ENCODE results near the gene SLC35G6. TPM values are rescaled to one million over a fixed set of nuclear protein-coding genes. Genes with fewer than 3 reads are reported as not detected.
A peak's percentile ranks its signal among the peaks of the same experiment; 100 is the strongest.

SLC35G6 gene
- total and polyA plus RNA-seq, 2 of the 13 experiments (the other 11 are each of a cell fraction or from before 2014, with no cell fraction given), result 0.07 TPM; not detected in 1

DNA sequence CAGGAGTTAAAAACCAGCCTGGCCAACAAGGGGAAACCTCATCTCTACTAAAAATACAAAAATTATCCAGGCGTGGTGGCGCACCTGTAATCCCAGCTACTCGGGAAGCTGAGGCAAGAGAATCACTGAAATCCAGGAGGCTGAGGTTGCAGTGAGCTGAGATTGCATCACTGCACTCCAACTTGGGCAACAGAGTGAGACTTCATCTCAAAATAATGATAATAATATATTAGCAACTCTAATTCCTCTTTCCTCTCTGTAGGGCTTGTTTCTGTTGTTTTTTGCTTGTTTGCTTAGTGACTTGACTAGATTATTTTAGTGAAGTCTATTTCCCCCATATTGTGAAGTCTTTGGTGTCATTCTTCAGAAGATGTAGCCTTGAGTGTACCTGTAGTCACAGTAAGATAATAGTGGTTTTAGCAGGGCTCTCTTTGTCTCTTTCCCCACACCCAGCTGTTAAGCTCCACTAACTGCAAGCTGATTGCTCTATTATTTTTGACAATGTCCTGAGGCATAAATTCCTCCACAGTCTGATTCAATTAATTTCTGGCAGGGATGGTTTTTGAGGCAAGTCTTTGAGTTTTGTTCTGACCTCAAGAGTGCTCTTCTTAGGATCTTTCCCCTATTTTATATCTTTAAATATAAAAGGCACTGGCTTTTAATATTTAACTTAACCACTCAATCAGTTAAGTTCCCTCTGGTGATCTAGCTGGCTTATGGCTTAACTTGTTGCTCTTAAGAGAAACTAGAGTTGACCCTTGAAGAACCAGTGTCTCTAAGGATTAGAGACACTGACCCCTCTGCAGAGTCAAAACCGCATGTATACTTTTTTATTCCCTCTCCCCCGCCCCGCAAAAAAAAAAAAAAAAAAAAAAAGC, 49.0 kb downstream of the SLC35G6 start:
- H4K20me1 ChIP-seq (ENCODE audit: insufficient read depth, low read length), result no peaks in the 10 kb centered on the region
- intact Hi-C loops (cut with micrococcal nuclease; ENCODE audit: unreplicated experiment) (no loop called here), in situ Hi-C loops (cut with HindIII; ENCODE audit: extremely low pct_ligation_motif_present, low pct_unique_long_range_greater_than_20kb) (no loop called here)
- H3K9me3 ChIP-seq (ENCODE audit: low read length), result no peaks in the 10 kb centered on the region
- ChIA-PET CTCF (ENCODE audit: low intra/inter-chr PET ratio, low total read pairs) (no interaction called here), POLR2A (no interaction called here)
- no peak overlapping the region for H2AFZ ChIP-seq (ENCODE audit: low read length)
- H3K9ac ChIP-seq (ENCODE audit: insufficient read depth, low read depth, low read length), result no peak overlapping the region
- WGBS (ENCODE audit: low lambda C conversion rate), result 32% methylated on average over 6 of the region's 6 CpGs
- H3K4me3 ChIP-seq (replicated peaks in 1 of 3; ENCODE audit: insufficient read depth in 1 of 3, low read depth in 2 of 3, low read length in 3 of 3), result no peak overlapping the region
- no peak overlapping the region for H3K27ac ChIP-seq (ENCODE audit: extremely low read length, insufficient read depth, low read length)
- H3K4me1 ChIP-seq (ENCODE audit: insufficient read depth, low read length), result peaks cover 32% of the 10 kb centered on the region
- TF ChIP-seq CEBPB (IDR thresholded peaks at IDR 0.05; ENCODE audit: borderline replicate concordance, low read depth, low read length), result peak; percentile 55; the same call in 1 of the 2 replicates
- TF ChIP-seq, protein P1, sequence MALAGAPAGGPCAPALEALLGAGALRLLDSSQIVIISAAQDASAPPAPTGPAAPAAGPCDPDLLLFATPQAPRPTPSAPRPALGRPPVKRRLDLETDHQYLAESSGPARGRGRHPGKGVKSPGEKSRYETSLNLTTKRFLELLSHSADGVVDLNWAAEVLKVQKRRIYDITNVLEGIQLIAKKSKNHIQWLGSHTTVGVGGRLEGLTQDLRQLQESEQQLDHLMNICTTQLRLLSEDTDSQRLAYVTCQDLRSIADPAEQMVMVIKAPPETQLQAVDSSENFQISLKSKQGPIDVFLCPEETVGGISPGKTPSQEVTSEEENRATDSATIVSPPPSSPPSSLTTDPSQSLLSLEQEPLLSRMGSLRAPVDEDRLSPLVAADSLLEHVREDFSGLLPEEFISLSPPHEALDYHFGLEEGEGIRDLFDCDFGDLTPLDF (CRISPR knock-in tag; IDR thresholded peaks at IDR 0.05), result no peak
- TF ChIP-seq CEBPG (CRISPR knock-in tag; IDR thresholded peaks at IDR 0.05), result 0 out of 2 replicates have a peak, but pooled peaks have one; percentile 6
- H3K36me3 ChIP-seq (replicated peaks in 1 of 2; ENCODE audit: control insufficient read depth in 1 of 2, insufficient read depth in 2 of 2, low read length in 2 of 2), result no peaks in the 10 kb centered on the region
- no peaks in the 10 kb centered on the region for H3K79me2 ChIP-seq (ENCODE audit: insufficient read depth, low read length)
- peaks cover 0 to 1% of the 10 kb centered on the region in 2 experiments; a peak in 1 of 5 replicates for H3K27me3 ChIP-seq (ENCODE audit: control insufficient read depth in 1 of 2, insufficient read depth in 2 of 2, low read length in 2 of 2)
- BruUV-seq (replicated peaks), result no TSS peak
- DNase-seq (ENCODE audit: low spot score), result no peak
- no peak for FAIRE-seq
- H3K4me2 ChIP-seq (ENCODE audit: low read depth, low read length), result no peak overlapping the region
- ATAC-seq, result no peak

Other genes with a start within 250 kb of the SLC35G6 start
Only the 30 nearest of the 40 such genes appear.
- gene SLC2A4, start 199.7 kb upstream of the SLC35G6 start, total RNA-seq (2016; rRNA removed; fragmentation: Illumina TruSeq; extraction: Trizol), result 2.6 and 5.8 TPM in 2 replicates
- 4.9 and 6.3 TPM in 2 replicates for gene SLC2A4, start 199.7 kb upstream of the SLC35G6 start, polyA plus RNA-seq (2011; rRNA removed)
- gene YBX2, start 186.8 kb upstream of the SLC35G6 start, total RNA-seq (2016; rRNA removed; fragmentation: Illumina TruSeq; extraction: Trizol), result 0.22 TPM in 1 of 2 replicates, not detected in the other
- gene YBX2, start 186.8 kb upstream of the SLC35G6 start, polyA plus RNA-seq (2011; rRNA removed), result 0.12 TPM in 2 replicates
- 319 and 367 TPM in 2 replicates for gene EIF5A, start 173.8 kb upstream of the SLC35G6 start, total RNA-seq (2016; rRNA removed; fragmentation: Illumina TruSeq; extraction: Trizol)
- 280 and 337 TPM in 2 replicates for gene EIF5A, start 173.8 kb upstream of the SLC35G6 start, polyA plus RNA-seq (2011; rRNA removed)
- 43.8 and 58.0 TPM in 2 replicates for gene GPS2, start 166.1 kb upstream of the SLC35G6 start, total RNA-seq (2016; rRNA removed; fragmentation: Illumina TruSeq; extraction: Trizol)
- 48.0 and 59.4 TPM in 2 replicates for gene GPS2, start 166.1 kb upstream of the SLC35G6 start, polyA plus RNA-seq (2011; rRNA removed)
- 6.7 and 15.7 TPM in 2 replicates for gene NEURL4, start 152.1 kb upstream of the SLC35G6 start, total RNA-seq (2016; rRNA removed; fragmentation: Illumina TruSeq; extraction: Trizol)
- 14.8 and 15.3 TPM in 2 replicates for gene NEURL4, start 152.1 kb upstream of the SLC35G6 start, polyA plus RNA-seq (2011; rRNA removed)
- 1.3 TPM in 1 of 2 replicates, not detected in the other for gene ACAP1, start 144.9 kb upstream of the SLC35G6 start, total RNA-seq (2016; rRNA removed; fragmentation: Illumina TruSeq; extraction: Trizol)
- gene ACAP1, start 144.9 kb upstream of the SLC35G6 start, polyA plus RNA-seq (2011; rRNA removed), result 2.5 and 3.1 TPM in 2 replicates
- gene KCTD11, start 129.3 kb upstream of the SLC35G6 start, total RNA-seq (2016; rRNA removed; fragmentation: Illumina TruSeq; extraction: Trizol), result 1.3 and 1.6 TPM in 2 replicates
- gene KCTD11, start 129.3 kb upstream of the SLC35G6 start, polyA plus RNA-seq (2011; rRNA removed), result 2.6 and 3.1 TPM in 2 replicates
- not detected in 2 replicates for gene TMEM95, start 126.3 kb upstream of the SLC35G6 start, total RNA-seq (2016; rRNA removed; fragmentation: Illumina TruSeq; extraction: Trizol)
- gene TMEM95, start 126.3 kb upstream of the SLC35G6 start, polyA plus RNA-seq (2011; rRNA removed), result not detected in 2 replicates
- 1.7 and 2.0 TPM in 2 replicates for gene TNK1, start 100.4 kb upstream of the SLC35G6 start, total RNA-seq (2016; rRNA removed; fragmentation: Illumina TruSeq; extraction: Trizol)
- gene TNK1, start 100.4 kb upstream of the SLC35G6 start, polyA plus RNA-seq (2011; rRNA removed), result 3.5 and 3.7 TPM in 2 replicates
- 5.6 and 6.0 TPM in 2 replicates for gene PLSCR3, start 86.9 kb upstream of the SLC35G6 start, total RNA-seq (2016; rRNA removed; fragmentation: Illumina TruSeq; extraction: Trizol)
- gene PLSCR3, start 86.9 kb upstream of the SLC35G6 start, polyA plus RNA-seq (2011; rRNA removed), result 6.1 and 6.2 TPM in 2 replicates
- gene TMEM256, start 77.3 kb upstream of the SLC35G6 start, total RNA-seq (2016; rRNA removed; fragmentation: Illumina TruSeq; extraction: Trizol), result 231 and 246 TPM in 2 replicates
- 240 and 252 TPM in 2 replicates for gene TMEM256, start 77.3 kb upstream of the SLC35G6 start, polyA plus RNA-seq (2011; rRNA removed)
- 1.4 and 1.9 TPM in 2 replicates for gene NLGN2, start 73.6 kb upstream of the SLC35G6 start, total RNA-seq (2016; rRNA removed; fragmentation: Illumina TruSeq; extraction: Trizol)
- 11.0 and 15.1 TPM in 2 replicates for gene NLGN2, start 73.6 kb upstream of the SLC35G6 start, polyA plus RNA-seq (2011; rRNA removed)
- gene SPEM1, start 61.1 kb upstream of the SLC35G6 start, total RNA-seq (2016; rRNA removed; fragmentation: Illumina TruSeq; extraction: Trizol), result not detected in 2 replicates
- not detected in 2 replicates for gene SPEM1, start 61.1 kb upstream of the SLC35G6 start, polyA plus RNA-seq (2011; rRNA removed)
- not detected in 2 replicates for gene SPEM2, start 55.8 kb upstream of the SLC35G6 start, total RNA-seq (2016; rRNA removed; fragmentation: Illumina TruSeq; extraction: Trizol)
- gene SPEM2, start 55.8 kb upstream of the SLC35G6 start, polyA plus RNA-seq (2011; rRNA removed), result not detected in 2 replicates
- gene SPEM3, start 52.6 kb upstream of the SLC35G6 start, total RNA-seq (2016; rRNA removed; fragmentation: Illumina TruSeq; extraction: Trizol), result not detected in 2 replicates
- gene SPEM3, start 52.6 kb upstream of the SLC35G6 start, polyA plus RNA-seq (2011; rRNA removed), result not detected in 2 replicates
- 2.0 and 3.1 TPM in 2 replicates for gene TMEM102, start 46.0 kb upstream of the SLC35G6 start, total RNA-seq (2016; rRNA removed; fragmentation: Illumina TruSeq; extraction: Trizol)
- gene TMEM102, start 46.0 kb upstream of the SLC35G6 start, polyA plus RNA-seq (2011; rRNA removed), result 1.6 and 2.8 TPM in 2 replicates
- gene FGF11, start 41.9 kb upstream of the SLC35G6 start, total RNA-seq (2016; rRNA removed; fragmentation: Illumina TruSeq; extraction: Trizol), result 0.20 and 0.55 TPM in 2 replicates
- 7.0 and 7.6 TPM in 2 replicates for gene FGF11, start 41.9 kb upstream of the SLC35G6 start, polyA plus RNA-seq (2011; rRNA removed)
- 3.6 and 5.4 TPM in 2 replicates for gene CHRNB1, start 36.4 kb upstream of the SLC35G6 start, total RNA-seq (2016; rRNA removed; fragmentation: Illumina TruSeq; extraction: Trizol)
- gene CHRNB1, start 36.4 kb upstream of the SLC35G6 start, polyA plus RNA-seq (2011; rRNA removed), result 33.7 and 39.6 TPM in 2 replicates
- 3.3 and 4.3 TPM in 2 replicates for gene ZBTB4, start 1.8 kb upstream of the SLC35G6 start, total RNA-seq (2016; rRNA removed; fragmentation: Illumina TruSeq; extraction: Trizol)
- gene ZBTB4, start 1.8 kb upstream of the SLC35G6 start, polyA plus RNA-seq (2011; rRNA removed), result 7.4 and 7.9 TPM in 2 replicates
- 17.8 and 63.2 TPM in 2 replicates for gene POLR2A, start 2.9 kb downstream of the SLC35G6 start, total RNA-seq (2016; rRNA removed; fragmentation: Illumina TruSeq; extraction: Trizol)
- gene POLR2A, start 2.9 kb downstream of the SLC35G6 start, polyA plus RNA-seq (2011; rRNA removed), result 17.2 and 18.3 TPM in 2 replicates
- 0.73 and 0.93 TPM in 2 replicates for gene TNFSF12, start 67.6 kb downstream of the SLC35G6 start, total RNA-seq (2016; rRNA removed; fragmentation: Illumina TruSeq; extraction: Trizol)
- gene TNFSF12, start 67.6 kb downstream of the SLC35G6 start, polyA plus RNA-seq (2011; rRNA removed), result 6.3 and 7.2 TPM in 2 replicates
- 1.7 and 2.5 TPM in 2 replicates for gene TNFSF13, start 77.3 kb downstream of the SLC35G6 start, total RNA-seq (2016; rRNA removed; fragmentation: Illumina TruSeq; extraction: Trizol)
- 3.3 TPM in 2 replicates for gene TNFSF13, start 77.3 kb downstream of the SLC35G6 start, polyA plus RNA-seq (2011; rRNA removed)
- gene SENP3, start 80.5 kb downstream of the SLC35G6 start, total RNA-seq (2016; rRNA removed; fragmentation: Illumina TruSeq; extraction: Trizol), result 64.5 and 75.4 TPM in 2 replicates
- gene SENP3, start 80.5 kb downstream of the SLC35G6 start, polyA plus RNA-seq (2011; rRNA removed), result 55.8 and 57.3 TPM in 2 replicates
- 4.1 and 10.3 TPM in 2 replicates for gene CD68, start 98.2 kb downstream of the SLC35G6 start, total RNA-seq (2016; rRNA removed; fragmentation: Illumina TruSeq; extraction: Trizol)
- gene CD68, start 98.2 kb downstream of the SLC35G6 start, polyA plus RNA-seq (2011; rRNA removed), result 104 and 124 TPM in 2 replicates
- 59.5 and 112 TPM in 2 replicates for gene MPDU1, start 102.4 kb downstream of the SLC35G6 start, total RNA-seq (2016; rRNA removed; fragmentation: Illumina TruSeq; extraction: Trizol)
- 127 and 167 TPM in 2 replicates for gene MPDU1, start 102.4 kb downstream of the SLC35G6 start, polyA plus RNA-seq (2011; rRNA removed)
- gene SOX15, start 108.6 kb downstream of the SLC35G6 start, total RNA-seq (2016; rRNA removed; fragmentation: Illumina TruSeq; extraction: Trizol), result 0.18 TPM in 1 of 2 replicates, not detected in the other
- gene SOX15, start 108.6 kb downstream of the SLC35G6 start, polyA plus RNA-seq (2011; rRNA removed), result 0.07 and 0.17 TPM in 2 replicates
- gene FXR2, start 133.5 kb downstream of the SLC35G6 start, total RNA-seq (2016; rRNA removed; fragmentation: Illumina TruSeq; extraction: Trizol), result 13.4 and 24.4 TPM in 2 replicates
- gene FXR2, start 133.5 kb downstream of the SLC35G6 start, polyA plus RNA-seq (2011; rRNA removed), result 20.9 and 26.8 TPM in 2 replicates
- gene SAT2, start 146.4 kb downstream of the SLC35G6 start, total RNA-seq (2016; rRNA removed; fragmentation: Illumina TruSeq; extraction: Trizol), result 83.1 and 93.7 TPM in 2 replicates
- 35.7 and 37.6 TPM in 2 replicates for gene SAT2, start 146.4 kb downstream of the SLC35G6 start, polyA plus RNA-seq (2011; rRNA removed)
- gene SHBG, start 148.7 kb downstream of the SLC35G6 start, total RNA-seq (2016; rRNA removed; fragmentation: Illumina TruSeq; extraction: Trizol), result 1.6 and 4.0 TPM in 2 replicates
- 6.1 and 10.2 TPM in 2 replicates for gene SHBG, start 148.7 kb downstream of the SLC35G6 start, polyA plus RNA-seq (2011; rRNA removed)
- gene ATP1B2, start 169.5 kb downstream of the SLC35G6 start, total RNA-seq (2016; rRNA removed; fragmentation: Illumina TruSeq; extraction: Trizol), result not detected in 2 replicates
- 0.04 TPM in 1 of 2 replicates, not detected in the other for gene ATP1B2, start 169.5 kb downstream of the SLC35G6 start, polyA plus RNA-seq (2011; rRNA removed)

Data from HepG2 (cell line).